Globus pallidus (tissue), 1 donor: ENCODE data around the gene OXNAD1.

ENCODE experiments used
- DNase-seq: peaks from one replicate; pipeline ENCODE4 v3.0.0-alpha.2; 2015; ENCODE audit warnings: low spot score

Gene OXNAD1

DNA sequence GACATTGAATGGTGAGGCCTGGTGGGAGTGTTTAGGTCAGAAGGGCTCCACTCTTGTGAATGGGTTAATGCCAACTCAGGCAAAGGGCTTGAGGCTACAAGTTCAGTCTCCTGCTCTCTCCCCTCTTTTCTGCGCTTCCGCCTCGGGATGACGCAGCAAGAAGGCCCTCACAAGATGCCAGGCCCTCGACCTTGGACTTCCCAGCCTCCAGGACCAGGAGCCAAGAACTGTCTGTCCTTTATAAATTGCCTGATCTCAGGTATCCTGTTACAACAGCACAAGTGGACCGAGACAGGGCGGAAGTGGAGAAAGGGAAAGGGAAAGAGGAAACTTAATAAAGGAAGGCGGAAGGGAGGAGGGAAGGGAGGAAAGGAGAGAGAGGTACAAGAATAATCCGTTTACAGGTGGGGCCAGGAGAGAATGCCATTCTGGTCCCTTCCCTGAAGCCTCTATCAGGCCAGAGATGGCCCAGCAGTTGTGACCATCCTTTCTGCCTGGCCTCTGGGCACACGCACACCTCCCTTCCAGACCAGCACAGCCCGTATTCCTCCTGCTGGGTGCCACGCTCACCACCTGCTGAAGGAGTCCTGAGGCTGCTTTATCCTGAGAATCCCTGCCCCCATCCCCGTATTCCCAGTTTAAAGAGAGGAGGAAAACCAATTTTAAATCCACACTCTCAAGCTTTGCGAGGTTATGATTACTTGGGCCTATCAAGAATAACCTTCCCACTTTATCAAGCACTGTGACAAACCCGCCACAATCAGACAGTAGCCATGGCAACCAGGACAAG is 64.2 kb downstream of the OXNAD1 start:
- DNase-seq = no peak

DNA sequence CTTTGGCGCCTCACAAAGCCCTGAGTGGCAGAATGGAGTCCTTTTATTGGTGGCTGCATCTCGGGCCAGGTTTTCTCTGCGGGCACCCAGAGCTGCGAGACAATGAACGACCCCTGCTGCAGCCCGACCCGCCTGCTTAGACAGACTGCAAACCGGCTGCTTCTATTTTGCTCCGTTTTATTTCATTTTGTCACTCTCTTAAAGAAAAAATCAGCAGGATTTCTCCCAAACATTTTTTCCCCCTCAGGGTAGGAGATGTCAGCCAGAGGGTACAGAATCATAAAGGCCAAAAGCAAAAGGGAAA is 64.8 kb downstream of the OXNAD1 start:
- no peak for DNase-seq

DNA sequence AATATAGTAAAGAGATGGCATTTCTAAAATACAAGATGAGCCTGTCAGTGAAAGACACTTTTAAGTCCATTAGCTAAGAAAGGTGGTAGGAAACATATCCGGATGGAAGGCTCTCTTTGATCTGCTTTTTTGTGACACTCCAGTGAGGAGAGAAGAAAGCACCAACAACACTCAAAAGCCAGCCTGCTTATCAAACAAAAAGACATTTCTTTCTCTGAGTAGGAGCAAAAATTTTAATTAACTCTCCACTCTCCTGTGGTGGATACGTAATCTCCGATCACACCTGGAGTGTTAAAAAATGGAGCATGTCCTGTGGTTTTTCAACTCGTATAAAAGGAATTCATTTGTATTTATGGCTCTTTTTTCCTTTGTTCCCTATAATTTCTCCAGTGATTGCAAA is 65.3 kb downstream of the OXNAD1 start:
- no peak for DNase-seq

DNA sequence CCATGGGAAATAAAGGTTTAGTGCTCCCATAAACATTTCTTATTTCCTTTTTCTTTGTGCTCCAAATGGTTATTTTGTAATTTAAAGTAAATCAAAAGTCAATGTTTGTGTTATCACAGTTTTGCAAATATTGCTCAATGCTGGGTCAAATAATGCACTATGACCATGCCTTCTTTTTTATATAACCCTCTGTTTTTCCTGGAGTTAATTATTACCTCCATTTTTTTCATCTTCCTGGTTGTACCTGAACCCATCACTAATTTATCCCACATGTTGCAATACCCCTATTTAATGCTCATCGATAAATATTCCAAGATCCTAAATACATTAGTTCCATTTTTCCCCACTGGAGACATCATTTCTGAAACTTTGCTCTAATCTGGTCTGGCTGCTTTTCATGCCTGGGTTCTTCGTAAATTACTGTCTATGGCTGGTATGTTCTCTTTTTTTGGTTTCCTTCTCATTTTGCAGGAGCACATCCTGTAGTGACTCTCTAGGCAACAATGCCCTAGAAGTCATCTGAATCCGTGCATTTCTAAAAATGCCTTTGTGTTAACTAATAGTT is 66.4 kb downstream of the OXNAD1 start:
- no peak for DNase-seq

DNA sequence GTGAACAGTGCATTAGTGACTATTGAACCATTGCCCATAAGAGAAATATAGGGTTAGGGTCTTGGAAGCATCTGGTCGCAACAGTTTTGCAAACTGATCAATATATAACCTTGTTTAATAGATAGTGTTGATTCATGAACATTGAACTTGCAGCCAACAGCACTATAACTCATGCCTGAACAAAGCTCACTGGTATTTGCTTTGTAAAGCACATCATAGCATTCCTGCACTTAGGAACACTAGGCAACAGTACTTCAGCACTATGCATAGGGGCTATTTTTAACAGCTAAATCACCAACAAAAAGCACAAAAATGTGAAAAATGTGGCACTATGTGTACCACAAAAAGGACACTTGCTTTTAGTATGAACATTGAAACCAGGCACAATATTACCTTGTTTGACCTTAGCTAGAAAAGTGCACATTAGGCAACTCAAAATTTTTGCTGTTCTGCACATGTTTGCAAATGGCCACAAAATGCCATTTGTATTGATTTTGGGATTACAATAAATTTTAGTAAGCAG is 68.0 kb downstream of the OXNAD1 start:
- DNase-seq = no peak

DNA sequence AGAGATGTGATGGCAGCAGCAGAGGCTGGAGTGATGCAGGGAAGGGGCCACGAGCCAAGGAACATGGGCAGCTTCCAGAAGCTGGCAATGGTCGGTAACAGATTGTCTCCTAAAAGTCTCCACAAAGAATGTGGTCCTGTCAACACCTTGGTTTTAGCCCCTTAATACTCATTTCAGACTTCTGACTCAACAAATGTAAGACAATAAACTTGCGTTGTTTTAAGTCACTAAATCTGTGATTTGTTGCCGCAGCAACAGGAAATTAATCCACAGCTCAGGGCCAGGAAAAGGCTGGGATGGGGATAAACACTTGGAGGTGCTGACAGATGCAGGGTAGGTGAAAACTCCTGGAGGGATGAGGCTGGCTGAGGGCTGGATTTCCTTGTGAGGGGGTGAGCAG is 69.9 kb downstream of the OXNAD1 start:
- no peak for DNase-seq

DNA sequence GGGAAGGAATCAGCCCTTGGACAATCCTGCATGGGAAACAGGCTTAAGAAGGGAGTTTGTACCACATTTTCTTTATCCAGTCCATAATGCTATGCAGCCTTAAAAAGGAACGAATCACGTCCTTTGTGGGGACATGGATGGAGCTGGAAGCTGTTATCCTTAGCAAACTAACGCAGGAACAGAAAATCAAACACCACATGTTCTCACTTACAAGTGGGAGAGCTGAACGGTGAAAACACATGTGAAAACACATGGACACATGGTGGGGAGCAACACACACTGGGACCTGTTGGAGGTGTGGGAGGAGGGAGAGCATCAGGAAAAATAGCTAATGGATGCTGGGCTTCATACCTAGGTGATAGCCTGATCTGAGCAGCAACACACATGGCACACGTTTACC is 70.3 kb downstream of the OXNAD1 start:
- no peak for DNase-seq

DNA sequence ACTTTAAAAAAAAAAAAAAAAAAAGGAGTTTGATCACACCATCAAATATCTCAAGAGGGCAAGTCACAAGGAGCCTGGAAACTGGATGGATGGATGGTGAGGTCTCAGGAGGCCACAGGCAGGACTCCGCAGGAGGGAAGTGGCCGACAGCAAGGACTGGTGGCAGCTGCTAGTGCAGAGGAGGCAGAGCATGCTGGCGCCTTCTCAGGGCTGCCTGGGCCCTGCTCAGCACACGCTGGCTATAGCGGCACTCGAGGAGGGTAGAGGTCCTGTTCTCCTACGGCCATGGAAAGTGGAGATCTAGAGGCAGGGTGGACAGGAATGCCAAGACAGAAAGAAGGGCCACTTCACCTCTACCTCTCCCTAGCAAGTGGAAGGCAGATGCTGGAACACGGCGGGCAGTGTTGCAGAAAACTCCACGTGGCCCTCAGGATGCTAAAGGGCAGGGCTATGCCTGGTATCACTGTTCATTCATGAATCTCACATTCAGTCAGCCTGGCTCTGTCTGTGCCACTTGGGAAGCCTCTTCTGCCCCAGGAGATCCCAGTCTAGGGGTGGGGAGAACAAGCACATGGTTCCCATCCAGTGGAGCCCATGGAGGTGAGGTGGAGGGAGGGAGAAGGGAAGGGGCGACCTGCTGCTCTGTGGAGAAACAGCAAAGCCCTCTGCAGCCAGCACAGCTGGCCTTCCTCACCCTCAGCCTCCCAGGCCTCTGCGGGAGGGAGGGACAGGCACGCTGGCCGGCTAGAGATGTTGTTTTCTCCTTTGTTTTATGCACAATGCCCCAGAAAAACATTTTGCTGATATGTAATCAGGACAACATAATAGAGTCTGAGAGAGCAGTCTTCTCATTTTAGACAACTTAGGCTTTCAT is 71.0 kb downstream of the OXNAD1 start:
- DNase-seq = no peak

DNA sequence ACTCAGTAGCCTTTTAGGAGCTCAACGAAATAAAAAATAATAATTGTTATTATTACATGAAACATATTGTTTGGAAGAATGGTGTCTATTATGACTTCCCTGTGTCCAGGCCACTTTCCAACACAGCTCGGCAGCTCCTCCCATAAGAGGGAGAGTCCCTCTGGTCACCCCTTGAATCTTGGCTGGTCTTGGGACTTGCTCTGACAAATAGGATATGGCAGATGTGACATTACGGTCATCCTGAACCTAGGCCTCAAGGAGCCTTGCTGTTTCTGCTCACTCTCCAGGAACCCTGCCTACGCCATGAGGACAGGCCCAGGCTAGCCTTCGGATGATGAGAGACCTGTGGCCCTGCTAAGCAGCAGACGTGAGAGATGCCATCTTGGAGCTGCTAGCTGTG is 71.8 kb downstream of the OXNAD1 start:
- no peak for DNase-seq

DNA sequence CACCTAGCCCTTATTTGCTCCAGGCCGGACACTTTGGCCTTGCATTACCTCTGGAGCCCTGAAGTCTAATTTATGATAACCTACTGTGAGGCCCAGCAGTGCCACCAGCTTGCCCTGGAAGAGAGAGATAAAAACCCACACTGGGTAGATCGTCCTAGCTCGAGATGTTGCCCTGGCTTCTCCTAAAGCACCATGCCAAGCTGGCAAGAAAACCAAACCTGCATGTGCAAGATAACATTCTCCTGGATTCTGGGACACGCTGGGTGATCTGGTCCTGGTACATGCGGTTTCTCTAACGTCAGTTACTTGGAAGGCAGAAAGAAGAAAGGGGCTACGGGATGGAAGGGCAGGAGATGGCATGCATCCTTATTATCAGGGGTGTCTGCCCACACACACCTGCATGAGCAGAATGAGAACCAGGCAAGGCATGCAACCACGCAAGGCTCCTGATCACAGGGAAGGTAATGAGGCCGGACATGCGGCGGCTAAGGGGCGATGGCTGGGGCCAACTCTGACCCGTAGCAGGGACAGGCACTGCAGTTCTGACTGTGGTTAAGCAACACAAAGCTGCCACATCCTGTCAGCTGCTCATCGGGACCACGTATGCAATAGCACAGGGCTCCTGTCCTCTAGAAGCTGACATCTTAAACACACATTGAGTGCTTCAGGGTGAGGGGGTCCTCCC is 73.0 kb downstream of the OXNAD1 start:
- no peak for DNase-seq

DNA sequence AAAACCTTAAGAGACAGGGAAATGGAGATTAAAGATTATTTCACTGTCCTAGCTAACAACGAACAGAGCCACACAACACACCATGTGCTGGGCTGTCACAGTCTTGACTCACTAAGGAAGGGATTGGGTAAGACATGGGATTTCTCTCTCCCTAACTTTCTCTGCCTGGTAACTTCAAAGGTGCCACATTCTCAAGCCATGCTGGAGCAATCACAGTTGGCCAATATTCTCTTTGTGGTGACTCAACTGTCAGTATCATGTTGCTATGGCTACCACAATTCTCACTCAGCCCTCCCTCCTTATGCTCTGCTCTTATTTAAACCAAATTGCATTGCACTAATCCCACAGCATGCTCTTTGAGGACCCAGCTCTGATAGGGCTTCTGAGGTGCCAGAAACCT is 74.0 kb downstream of the OXNAD1 start:
- DNase-seq = no peak

DNA sequence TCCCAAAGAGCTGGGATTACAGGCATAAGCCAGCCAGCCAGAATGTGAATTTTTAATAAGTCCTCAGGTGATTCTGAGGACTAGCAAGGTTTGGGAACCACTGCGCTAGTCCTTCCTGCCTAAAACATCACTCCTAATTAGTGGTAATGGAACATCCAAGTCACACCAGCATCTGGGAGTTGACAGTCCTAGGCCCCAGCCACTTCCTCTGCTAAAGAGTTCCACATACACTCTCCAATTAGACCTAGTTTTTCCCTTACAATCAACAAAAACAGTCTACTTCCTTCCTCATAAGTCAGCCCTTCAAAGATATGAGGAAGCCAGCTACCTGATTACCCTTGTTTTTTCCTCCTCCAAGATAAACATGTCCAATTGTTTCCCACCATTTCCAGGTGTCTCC is 78.1 kb downstream of the OXNAD1 start:
- no peak for DNase-seq

DNA sequence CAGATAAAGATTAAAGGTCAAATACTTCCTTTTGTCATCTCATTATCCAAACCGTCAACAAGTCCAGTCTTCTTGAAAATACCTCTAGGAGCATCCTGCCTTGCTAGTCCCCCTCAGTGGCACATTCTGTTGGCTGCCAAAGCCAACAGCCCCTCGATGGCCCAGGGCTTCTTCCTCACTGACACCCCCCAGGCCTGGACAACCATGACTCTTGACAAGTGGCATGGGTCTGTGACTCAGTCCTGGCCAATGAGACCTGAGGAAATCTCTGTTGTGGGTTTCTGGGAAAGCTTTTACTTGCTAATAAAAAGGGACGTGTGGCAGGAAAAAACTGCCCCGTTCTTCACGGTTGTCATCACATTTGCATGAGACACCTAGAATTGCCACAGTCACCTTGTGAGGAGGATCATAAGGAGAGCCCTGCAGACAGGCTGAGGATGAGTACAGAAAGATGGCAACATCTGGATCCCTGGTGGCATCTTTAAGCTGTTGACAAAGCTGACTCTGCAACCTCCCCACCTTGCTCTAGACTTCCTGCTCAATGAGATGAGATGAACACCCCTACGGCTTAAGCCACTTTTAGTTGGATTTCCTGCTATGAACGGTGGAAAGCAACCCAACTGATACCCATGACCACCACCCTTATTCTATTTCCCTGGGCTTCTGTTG is 81.5 kb downstream of the OXNAD1 start:
- DNase-seq = no peak

DNA sequence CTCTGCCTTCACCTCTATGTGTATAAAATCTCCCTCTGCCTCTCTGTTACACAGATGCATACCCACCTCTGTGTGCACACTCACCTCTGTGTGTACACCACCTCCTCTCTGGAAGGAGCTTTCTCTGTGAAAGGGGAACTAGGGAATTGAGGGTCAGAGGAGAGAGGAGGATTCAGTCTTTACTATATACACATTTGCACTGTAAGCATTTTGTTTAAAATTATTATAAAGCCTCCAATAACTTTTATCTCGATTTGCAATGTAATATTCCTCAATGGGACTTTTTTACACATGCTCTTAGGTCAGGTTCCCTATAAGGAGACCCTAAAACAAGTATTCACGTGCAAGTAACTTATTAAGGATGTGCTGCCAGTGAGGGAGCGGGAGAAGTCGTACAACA is 82.5 kb downstream of the OXNAD1 start:
- DNase-seq = no peak

DNA sequence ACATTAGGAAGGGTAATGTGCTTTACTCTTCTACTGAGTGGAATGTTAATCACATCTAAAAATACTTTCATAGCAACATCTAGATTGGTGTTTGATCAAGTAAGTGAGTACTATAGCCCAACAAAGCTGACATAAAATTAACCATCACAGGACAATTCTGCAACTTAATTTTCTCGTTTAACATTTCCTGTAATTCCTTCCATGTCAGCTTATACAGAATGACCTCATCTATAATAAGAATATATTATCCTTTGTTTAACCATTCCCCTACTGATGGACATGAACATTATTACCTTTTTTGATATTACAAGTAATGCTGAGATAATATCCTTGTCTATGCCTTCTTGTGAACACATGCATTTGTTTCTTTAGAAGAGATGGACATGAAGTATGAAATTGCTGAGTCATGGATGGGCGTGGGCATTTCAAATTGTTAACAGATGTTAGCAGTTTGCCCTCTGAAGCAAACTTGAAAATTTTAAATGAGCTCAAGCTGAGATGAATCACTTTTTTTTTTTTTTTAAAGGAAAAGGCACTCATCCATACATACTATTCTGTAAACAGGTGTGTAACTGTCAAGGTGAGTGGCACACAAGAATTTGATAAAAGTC is 85.1 kb downstream of the OXNAD1 start:
- no peak for DNase-seq

DNA sequence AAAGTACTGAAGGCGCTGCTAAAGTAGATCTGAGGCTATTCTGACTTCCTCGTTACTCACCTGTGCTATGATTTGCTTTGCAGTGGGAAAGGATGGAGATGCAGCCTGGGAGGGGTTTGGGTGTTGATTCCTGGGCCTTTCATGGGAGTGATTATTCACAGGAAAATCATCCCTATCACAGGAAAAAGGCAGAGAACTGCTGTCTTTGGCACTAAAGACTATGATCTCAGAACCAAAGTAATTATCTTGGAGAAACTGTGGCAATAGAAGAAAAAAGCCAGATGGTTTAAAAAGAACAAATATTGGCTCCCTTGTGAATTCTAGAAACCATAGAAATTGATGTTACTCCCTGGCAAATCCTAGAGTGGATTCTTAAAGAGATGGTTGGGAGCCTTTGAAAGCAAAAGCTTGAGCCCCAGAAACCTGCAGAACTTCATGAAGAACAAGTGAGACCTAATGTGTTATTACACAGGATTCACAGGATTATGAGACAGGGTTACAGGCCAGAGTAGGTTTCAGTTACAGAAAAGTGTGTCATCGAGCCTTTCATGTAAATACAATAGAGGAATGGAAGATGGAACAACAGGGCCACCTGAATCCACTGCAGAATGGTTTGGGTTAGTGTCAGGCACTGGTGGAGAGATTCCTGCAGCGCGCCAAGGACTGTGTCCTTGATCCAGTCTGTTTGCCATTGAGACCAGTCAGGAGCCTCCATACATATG is 85.7 kb downstream of the OXNAD1 start:
- no peak for DNase-seq

DNA sequence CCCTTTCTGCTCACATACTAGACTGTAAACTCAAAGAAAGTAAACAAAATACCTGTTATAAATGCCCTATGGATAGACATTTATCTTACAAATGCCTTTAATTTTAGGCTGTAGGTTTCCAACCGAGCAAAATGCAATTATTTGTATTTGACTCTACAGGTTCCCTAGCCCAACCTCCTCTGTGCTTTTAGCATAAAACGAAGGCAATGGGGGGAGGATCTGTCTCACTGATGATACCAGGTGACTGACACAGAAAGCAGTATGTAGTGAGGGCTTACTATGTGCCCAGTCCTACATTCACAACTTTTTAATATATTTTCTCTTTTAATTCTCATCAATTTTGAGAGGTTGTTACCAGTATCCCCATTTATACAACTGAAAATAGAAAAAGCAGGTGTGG is 87.4 kb downstream of the OXNAD1 start:
- no peak for DNase-seq

DNA sequence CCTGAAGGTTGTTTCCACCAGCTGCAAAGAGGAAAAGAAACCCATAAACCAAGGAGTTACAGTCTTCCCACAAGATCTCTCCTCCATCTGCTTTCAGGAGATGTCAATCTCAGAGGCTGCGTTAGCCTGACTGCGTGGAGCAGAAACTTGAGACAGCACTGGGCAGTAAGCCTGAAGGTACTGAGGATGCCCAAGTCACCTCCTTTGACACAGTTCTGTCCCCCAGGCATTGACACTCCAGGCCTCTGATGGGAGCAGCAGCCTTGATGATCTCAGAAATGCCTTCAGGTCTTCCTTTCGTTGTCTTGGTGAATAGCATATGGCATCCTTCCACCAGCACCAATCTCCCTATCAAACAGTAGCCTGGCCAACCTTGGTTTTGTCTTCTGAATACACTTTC is 89.3 kb downstream of the OXNAD1 start:
- no peak for DNase-seq
